Measurements from ENCODE around the gene TFCP2L1. TPM values are rescaled to one million over a fixed set of nuclear protein-coding genes. Genes with fewer than 3 reads are reported as not detected.

TFCP2L1 gene
- total RNA-seq, 4 donors from 2014 or later = 0.31 to 5.7 (median 0.41) TPM

DNA sequence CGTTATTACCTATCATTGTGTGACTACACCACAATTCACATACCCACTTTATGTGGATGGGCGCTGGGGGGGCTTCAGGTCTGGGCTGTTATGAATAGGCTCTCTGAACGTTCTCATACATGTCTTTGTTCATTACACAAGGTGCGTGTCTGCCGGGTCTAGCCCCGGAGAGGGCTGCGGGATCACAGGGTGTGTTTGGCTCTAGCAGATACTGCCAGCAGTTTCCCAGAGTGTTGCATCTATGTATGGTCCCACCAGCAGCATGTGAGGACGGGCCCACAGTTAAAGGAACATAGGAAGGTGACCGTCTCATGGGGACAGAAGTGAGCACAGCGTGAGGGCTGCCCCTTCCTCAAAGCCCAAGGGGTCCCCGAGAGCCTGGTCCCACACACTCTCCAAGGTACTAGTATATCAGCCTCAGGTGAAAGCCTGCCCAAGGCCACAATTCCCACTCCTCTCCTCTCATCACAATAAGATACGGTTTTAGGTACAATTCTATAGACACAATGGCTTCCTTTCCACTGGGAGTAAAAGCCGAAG lies 48.8 kb downstream of the TFCP2L1 start:
- TF ChIP-seq, protein P1, sequence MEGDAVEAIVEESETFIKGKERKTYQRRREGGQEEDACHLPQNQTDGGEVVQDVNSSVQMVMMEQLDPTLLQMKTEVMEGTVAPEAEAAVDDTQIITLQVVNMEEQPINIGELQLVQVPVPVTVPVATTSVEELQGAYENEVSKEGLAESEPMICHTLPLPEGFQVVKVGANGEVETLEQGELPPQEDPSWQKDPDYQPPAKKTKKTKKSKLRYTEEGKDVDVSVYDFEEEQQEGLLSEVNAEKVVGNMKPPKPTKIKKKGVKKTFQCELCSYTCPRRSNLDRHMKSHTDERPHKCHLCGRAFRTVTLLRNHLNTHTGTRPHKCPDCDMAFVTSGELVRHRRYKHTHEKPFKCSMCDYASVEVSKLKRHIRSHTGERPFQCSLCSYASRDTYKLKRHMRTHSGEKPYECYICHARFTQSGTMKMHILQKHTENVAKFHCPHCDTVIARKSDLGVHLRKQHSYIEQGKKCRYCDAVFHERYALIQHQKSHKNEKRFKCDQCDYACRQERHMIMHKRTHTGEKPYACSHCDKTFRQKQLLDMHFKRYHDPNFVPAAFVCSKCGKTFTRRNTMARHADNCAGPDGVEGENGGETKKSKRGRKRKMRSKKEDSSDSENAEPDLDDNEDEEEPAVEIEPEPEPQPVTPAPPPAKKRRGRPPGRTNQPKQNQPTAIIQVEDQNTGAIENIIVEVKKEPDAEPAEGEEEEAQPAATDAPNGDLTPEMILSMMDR (IDR thresholded peaks at IDR 0.05) = no peak
- no peak for TF ChIP-seq EP300 (IDR thresholded peaks at IDR 0.05)
- no peak for TF ChIP-seq POLR2AphosphoS5 (IDR thresholded peaks at IDR 0.05)
- no peak for TF ChIP-seq POLR2A (IDR thresholded peaks at IDR 0.05)
- Histone ChIP-seq H3K36me3 (no peaks in the 10 kb centered on the region), H3K27ac (no peak overlapping the region), H3K9me3 (no peaks in the 10 kb centered on the region), H3K27me3 (peaks cover 36% of the 10 kb centered on the region), H3K4me1 (no peaks in the 10 kb centered on the region), H3K4me3 (no peak overlapping the region)
- WGBS, 2 donors (ENCODE audit: low coverage in 1 of 2) = 70 to 88% methylated on average over 3 to 5 of the region's 13 CpGs
- ATAC-seq = no peak

DNA sequence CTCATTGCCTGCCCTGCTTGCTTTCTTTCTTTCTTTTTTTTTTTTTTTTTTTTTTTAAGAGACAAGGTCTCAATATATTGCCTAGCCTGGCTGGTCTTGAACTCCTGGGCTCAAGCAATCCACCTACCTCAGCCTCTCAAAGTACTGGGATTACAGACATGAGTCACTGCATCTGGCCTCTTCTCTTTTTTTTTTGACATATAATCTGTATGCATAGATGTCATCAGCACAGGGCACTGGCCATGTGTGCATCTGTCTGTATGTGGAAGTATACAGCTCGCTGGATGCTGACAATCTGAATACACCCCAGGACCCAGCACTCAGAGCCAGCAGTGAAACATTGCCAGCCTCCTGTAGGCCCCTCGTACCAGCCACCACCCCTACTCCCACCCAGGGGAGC lies 49.5 kb downstream of the TFCP2L1 start:
- Histone ChIP-seq H3K36me3 (no peaks in the 10 kb centered on the region), H3K4me3 (no peak overlapping the region), H3K27ac (no peak overlapping the region), H3K9me3 (no peaks in the 10 kb centered on the region), H3K27me3 (peaks cover 36% of the 10 kb centered on the region), H3K4me1 (no peaks in the 10 kb centered on the region)
- no peak for TF ChIP-seq POLR2A (IDR thresholded peaks at IDR 0.05)
- TF ChIP-seq POLR2AphosphoS5 (IDR thresholded peaks at IDR 0.05) = no peak
- TF ChIP-seq EP300 (IDR thresholded peaks at IDR 0.05) = no peak
- TF ChIP-seq, protein P1 (IDR thresholded peaks at IDR 0.05) = no peak
- WGBS, 2 donors (ENCODE audit: low coverage in 1 of 2) = 90% methylated on average over 2 of the region's 2 CpGs; no CpG with 5 or more reads in 1 of the 2 donors
- ATAC-seq = no peak

DNA sequence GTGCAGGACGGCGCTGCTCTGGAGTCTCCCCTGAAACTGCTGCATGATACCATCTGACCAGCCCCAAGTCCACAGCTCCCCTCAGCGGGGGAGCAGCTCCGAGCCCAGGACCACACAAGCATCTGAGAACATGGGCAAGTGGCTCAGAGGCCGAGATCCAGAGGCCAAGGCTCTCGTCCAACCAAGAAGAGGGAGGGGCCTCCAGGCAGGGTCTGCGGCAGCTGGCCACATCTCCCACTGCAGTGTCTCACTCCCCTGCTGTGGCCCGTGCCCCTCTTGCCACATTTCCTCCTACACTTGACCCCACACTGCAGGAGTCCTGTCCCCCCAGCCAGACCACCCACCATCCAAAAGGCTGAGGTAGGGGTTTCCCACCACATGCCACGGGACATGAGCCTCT lies 50.2 kb downstream of the TFCP2L1 start:
- no peaks in the 10 kb centered on the region for H3K9me3 ChIP-seq
- TF ChIP-seq POLR2A (IDR thresholded peaks at IDR 0.05) (no peak), EP300 (IDR thresholded peaks at IDR 0.05) (no peak), POLR2AphosphoS5 (IDR thresholded peaks at IDR 0.05) (no peak)
- TF ChIP-seq, protein P1 (IDR thresholded peaks at IDR 0.05) = no peak
- no peak for ATAC-seq
- no CpG with 5 or more reads among the region's 9 CpGs for WGBS, 2 donors (ENCODE audit: low coverage in 1 of 2)
- H3K27me3 ChIP-seq = peaks cover 36% of the 10 kb centered on the region
- no peaks in the 10 kb centered on the region for H3K4me1 ChIP-seq
- H3K4me3 ChIP-seq = no peak overlapping the region
- H3K36me3 ChIP-seq = no peaks in the 10 kb centered on the region
- no peak overlapping the region for H3K27ac ChIP-seq

DNA sequence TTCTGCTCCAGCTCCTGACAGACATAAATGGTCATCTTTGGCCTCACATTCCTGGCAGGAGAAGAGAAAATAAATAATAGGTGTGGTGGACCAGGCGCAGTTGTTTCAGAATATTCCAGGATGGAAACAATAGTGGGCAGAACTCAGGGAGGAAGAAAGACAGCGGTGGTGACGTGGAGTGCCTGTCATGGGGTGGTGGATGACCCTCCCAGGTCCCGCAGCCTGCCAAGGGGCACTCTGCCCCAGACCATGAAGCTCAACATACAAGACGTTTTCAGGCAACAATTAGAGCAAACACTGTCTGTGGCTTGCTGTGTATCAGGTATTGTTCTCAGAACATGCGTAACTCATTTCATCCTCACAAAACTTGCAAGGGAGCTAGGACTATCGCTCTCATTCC lies 50.9 kb downstream of the TFCP2L1 start:
- WGBS, 2 donors (ENCODE audit: low coverage in 1 of 2) = 0 to 80% methylated on average over 1 of the region's 7 CpGs
- Histone ChIP-seq H3K27ac (no peak overlapping the region), H3K36me3 (no peaks in the 10 kb centered on the region), H3K27me3 (peaks cover 36% of the 10 kb centered on the region), H3K9me3 (no peaks in the 10 kb centered on the region), H3K4me3 (no peak overlapping the region), H3K4me1 (no peaks in the 10 kb centered on the region)
- TF ChIP-seq, protein P1 (IDR thresholded peaks at IDR 0.05) = no peak
- TF ChIP-seq POLR2AphosphoS5 (IDR thresholded peaks at IDR 0.05) = no peak
- TF ChIP-seq EP300 (IDR thresholded peaks at IDR 0.05) = no peak
- TF ChIP-seq POLR2A (IDR thresholded peaks at IDR 0.05) = no peak
- ATAC-seq = no peak

DNA sequence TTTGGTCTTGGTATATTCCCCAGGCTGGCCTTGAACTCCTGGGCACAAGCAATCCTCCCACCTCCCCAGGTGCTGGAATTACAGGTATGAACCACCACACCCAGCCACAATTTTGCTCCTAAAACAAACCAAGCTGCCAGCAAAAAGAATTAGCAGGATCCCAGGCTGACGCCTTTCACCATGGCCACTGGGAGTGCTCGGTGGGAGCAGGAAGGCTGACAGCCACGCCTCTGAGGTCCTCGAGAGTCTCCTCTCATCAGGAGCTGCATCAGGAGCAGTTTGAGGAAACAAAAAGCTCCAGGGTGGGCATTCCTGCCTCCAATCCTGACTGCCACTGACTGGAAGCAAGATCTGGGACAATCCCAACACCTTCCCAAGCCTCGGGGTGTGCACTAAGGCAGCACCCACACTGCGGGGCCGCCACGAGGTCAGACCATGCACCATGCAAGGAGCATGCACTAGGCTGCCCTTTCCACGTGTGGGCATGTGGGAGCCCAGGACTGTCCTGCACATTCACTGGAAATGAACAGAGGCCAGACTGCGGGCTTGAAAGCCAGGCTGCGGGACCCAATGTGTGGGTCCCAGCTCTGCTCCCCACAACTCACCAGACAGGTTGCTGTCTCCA lies 51.4 kb downstream of the TFCP2L1 start:
- TF ChIP-seq, protein P1 (IDR thresholded peaks at IDR 0.05) = no peak
- TF ChIP-seq EP300 (IDR thresholded peaks at IDR 0.05) (no peak), POLR2A (IDR thresholded peaks at IDR 0.05) (no peak), POLR2AphosphoS5 (IDR thresholded peaks at IDR 0.05) (no peak)
- ATAC-seq = no peak
- H3K36me3 ChIP-seq = no peaks in the 10 kb centered on the region
- no peak overlapping the region for H3K27ac ChIP-seq
- no peaks in the 10 kb centered on the region for H3K4me1 ChIP-seq
- H3K27me3 ChIP-seq = peaks cover 36% of the 10 kb centered on the region
- no peak overlapping the region for H3K4me3 ChIP-seq
- 50% methylated on average over 1 of the region's 11 CpGs; no CpG with 5 or more reads in 1 of the 2 donors for WGBS, 2 donors (ENCODE audit: low coverage in 1 of 2)
- H3K9me3 ChIP-seq = no peaks in the 10 kb centered on the region
